Measurements from ENCODE around the gene ALDH3B1.

ALDH3B1 gene

GRCh38 chr11:68076371-68077042 lies 66.4 kb downstream of the ALDH3B1 start:
- FAIRE-seq, result no peak

GRCh38 chr11:68077617-68078582 lies 67.8 kb downstream of the ALDH3B1 start:
- no peak for FAIRE-seq
